ENCODE measurements around the gene CC2D1B.

DNA sequence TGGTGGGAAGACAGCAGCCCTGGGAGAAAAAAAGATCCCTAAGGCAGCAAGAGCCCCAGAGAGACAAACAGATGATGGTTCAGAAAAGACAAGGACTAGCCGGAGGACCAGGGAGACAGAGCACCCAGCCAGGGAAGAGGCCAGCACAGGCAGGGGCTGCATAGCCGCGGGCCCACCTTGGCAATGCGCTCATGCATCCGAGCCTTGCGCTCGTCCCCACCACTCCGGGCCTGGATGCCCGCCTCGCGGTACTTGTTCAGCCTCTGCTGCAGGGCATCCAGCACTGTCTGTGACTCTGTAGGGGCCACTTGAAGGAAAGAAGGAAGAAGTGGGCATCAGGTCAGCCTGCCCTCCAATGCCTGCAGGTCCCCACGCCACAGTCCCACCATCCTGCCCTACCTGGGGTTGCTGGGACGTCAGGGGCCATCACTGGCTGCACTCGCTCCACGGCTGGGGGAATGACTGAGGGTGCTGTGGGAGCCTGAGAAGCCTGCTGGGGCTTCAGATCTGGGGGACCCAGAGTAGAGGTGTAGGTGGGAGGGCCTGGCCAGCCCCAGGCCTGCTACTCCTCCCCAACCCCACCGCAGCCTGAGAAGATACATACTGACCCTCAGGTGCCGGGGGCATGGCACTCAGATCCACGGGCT, 7.0 kb downstream of the CC2D1B start:
- TF ChIP-seq, protein P1, sequence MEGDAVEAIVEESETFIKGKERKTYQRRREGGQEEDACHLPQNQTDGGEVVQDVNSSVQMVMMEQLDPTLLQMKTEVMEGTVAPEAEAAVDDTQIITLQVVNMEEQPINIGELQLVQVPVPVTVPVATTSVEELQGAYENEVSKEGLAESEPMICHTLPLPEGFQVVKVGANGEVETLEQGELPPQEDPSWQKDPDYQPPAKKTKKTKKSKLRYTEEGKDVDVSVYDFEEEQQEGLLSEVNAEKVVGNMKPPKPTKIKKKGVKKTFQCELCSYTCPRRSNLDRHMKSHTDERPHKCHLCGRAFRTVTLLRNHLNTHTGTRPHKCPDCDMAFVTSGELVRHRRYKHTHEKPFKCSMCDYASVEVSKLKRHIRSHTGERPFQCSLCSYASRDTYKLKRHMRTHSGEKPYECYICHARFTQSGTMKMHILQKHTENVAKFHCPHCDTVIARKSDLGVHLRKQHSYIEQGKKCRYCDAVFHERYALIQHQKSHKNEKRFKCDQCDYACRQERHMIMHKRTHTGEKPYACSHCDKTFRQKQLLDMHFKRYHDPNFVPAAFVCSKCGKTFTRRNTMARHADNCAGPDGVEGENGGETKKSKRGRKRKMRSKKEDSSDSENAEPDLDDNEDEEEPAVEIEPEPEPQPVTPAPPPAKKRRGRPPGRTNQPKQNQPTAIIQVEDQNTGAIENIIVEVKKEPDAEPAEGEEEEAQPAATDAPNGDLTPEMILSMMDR (IDR thresholded peaks at IDR 0.05; ENCODE audit: low read depth, low read length), result no peak
- no peak for TF ChIP-seq POLR2A (IDR thresholded peaks at IDR 0.05; ENCODE audit: extremely low read depth, insufficient read length)

Measured in NB4 (cell line).